HG02610 (cell line): ENCODE results near the gene FAM227B.
"Not testable (repeated sequence)": the region's sequence is repeated elsewhere in the genome, so short reads cannot be mapped to it uniquely, and the experiment has no call there.

Experiments
- ATAC-seq: cut with Tn5 transposase; IDR thresholded peaks from one replicate; pipeline ENCODE4 v1.9.1; 2021; ENCODE audit warnings: mild to moderate bottlenecking, moderate library complexity; ENCODE audit not compliant: unreplicated experiment

FAM227B gene

DNA sequence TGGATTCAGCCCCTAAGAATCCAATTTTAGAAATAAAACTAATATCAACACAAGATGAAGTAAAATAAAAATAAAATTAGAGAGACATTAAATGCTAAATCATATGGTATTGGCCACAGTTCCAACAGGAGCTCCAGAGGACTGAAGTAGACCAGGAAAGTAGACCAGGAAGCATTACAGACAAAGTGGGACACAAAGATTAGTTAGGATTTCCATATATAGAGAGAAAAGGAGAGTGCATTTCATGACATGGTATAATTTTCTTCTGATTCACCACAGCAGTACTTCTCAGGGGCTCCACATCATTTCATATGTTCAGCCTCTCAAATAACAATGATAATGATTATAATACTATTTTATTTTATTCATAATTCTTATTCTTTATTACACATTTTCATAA, 179.3 kb downstream of the FAM227B start:
- ATAC-seq = no peak

DNA sequence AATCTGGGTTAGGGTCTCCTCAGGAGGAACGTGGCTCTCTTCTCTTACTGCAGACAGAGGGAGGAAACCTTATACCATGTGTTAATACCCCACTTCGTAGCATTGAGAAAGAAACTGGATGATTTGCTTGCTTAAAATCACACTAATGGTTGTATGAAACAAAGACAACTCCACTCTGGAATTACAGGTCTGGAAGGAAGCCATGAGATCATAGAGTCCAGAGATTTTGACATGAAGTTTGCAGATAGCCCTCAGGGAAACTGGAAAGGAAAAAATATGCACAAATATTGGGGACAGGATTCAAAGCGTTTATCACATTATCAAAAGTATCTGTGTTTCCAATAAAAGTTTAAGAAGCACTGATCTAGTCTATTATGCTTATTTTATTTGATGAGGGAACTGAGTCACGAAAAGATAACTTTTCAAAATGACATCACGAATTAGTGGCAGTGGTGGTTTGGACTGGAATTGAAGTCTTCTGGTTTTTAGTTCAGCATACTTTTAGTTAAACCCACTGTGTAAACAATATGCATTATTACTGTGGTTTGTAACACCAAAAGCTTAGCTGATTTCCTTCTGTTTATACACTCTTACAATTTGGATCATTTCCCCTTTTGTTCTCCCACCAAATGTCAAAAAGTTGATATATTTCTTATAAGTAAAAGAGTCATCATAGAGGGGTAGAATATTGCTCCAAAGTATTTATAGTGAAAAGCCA, 180.8 kb downstream of the FAM227B start:
- no peak for ATAC-seq

DNA sequence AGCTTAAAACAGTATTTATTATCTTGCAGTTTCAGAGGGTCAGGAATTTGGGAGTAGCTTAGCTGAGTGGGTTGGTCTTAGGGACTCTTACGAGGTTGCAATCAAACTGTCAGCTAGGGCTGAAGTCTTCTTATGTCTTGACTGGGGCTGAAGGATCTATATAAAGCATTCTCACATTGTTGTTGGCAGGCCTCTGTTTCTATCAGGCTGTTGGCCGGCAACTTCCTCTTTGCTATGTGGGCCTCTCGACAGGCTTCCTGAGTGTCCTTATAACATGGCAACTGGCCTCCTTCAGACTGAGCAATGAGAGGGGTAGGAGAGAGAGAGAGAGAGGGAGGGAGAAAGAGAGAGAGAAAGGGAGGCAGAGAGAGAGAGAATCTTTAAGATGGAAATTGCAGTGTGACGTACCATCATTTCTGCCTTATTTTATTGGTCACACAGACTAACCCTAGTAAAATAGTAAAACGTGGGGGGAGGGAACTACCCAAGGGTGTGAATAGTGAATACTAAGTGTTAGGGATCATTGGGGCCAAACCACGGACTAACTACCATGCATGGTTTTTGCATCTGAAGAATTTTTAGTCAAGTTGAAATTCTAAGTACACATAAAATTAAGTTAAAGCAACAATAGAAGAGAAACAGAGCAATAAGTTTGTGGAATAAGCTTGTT, 181.5 kb downstream of the FAM227B start:
- ATAC-seq = peak; percentile 81

DNA sequence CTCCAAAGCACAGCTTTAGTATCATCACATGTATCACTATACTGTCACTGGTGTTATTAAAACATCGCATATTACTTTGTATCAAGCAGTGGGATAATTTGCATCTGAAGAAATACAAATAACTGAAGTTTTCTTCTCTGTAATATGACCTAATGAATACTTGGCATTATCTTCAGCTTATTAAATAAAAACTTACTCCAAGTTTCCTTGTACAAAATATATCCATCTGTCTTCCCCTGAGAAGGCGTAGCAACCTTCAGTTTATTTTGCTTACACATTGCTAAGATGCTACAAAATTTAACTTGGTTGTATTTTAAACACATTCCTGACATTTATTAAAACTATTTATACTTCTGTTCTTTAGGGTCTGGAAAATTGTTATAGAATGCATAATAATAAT, 183.9 kb downstream of the FAM227B start:
- no peak for ATAC-seq

DNA sequence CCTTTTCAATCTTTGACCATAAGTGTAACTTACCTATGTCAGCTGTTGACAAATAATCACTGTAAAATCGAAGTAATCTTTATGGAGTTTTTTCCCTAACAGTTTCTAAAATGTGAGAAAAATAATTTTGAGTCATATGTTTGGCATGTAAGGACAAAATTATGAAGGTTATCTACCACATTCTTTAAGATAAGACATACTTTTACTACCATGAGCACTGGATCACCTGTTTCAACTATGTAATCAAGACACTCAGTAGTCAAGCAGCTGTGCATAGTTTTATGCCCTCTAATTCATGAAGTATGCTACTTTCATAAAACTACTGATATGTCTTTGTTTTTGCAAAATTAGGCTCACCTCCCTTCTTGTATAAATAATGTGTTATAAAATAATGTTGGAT, 185.4 kb downstream of the FAM227B start:
- no peak for ATAC-seq

DNA sequence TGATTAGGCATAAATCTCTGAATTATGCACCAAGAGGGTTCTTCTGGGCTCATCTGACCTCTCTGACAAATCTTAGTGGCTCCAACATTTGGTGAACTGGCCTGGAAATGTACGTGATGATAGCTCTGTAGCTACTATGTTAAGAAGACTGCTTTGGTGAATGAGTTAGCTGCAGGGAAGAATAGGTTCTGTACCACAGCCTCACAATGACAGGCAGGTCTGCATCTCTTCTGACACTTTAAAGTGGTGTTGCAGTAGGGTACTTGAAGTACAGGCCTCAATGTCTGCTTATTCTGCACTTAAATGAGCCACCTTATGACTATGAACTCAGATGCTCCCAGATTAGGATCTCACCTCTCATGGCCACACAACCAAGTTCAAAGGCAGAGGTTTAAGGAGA, 190.6 kb downstream of the FAM227B start:
- no peak for ATAC-seq

DNA sequence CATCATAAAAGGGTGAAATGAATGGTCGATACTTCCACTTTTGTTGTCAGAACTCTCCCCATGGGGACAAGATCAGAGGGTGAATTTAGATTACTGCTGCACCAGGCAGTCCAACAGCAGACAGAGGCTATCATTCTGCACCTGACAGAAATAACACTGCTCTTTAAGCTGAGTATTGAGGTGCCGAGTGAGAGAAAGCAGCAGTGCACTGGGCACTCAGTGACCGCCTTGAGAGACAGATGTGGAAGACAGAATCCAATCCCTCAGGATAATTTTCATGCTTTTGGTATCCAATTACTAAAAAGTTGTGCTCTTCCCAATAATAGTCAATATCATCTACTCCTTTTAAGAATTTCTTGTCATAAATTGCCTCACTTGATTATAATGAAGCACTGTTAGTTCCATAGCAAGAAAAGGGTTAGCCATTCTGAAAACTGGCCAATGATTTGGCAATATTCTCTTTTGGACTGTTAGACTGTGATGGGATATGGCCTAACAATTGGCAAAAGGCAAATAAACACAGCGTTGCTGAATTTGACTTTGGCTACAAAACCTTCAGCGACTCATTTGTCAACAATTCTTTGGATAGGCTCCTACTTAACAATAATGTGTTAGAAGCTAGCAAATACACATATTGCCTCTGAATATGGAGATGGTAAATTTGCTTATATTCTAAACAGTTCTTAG, 192.1 kb downstream of the FAM227B start:
- no peak for ATAC-seq

DNA sequence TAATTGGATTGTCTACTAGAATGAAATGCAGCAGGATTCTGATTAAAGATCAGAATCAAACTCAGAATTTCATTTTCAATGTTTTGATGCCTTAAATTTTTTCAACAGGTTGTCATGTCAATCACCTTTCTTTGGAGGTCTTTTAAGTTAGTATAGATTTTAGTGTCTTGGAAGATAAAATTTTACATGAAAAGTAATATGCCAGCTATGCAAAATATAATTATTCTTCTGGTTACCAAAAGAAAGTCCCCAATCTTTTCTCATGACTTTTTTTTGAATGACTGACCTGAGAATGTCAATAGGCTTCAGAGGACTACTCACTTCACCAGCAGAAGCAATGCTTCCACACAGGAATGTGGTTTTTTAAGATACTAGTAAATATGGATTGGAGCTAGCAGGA, 193.2 kb downstream of the FAM227B start:
- no peak for ATAC-seq

DNA sequence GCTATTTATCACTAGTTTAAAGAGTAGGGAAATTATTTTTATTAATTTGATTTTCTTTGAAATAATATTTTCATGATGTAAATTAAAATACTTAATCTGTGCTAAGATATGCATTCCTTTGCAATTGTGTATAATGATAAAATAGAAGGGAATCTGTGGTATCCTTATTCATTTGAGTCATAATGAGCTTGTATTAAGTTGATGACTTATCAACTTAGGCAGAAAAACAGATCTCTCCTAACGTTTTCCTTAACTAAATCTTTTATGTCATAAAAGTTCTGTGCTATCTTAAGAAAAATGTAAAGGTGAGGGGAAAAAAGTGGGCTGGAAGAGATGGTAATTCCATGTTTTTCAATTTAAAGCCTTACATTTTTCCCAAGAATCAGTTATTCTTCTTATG, 195.7 kb downstream of the FAM227B start:
- no peak for ATAC-seq

DNA sequence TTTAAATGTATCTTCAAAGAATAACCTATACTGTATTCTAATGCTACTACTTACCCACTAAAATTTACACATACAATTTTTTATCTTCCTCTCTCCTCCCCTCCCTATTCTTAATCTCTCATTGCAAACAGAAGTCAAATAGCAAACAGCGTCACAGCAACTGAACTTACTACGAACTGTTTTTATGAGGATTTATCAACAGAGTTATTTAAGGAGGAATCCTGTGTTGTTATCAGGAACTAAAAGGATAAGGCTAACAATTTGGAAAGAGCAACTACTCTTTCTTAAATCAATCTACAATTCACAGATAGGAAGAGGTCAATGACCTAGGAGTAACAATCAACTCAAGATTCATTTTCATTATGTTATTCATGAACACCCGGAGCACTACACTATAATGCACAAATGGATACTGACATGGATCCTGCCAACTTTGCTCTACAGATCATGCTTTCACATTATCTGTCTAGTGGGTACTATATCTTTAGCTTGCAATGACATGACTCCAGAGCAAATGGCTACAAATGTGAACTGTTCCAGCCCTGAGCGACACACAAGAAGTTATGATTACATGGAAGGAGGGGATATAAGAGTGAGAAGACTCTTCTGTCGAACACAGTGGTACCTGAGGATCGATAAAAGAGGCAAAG, 196.6 kb downstream of the FAM227B start:
- ATAC-seq = no peak

DNA sequence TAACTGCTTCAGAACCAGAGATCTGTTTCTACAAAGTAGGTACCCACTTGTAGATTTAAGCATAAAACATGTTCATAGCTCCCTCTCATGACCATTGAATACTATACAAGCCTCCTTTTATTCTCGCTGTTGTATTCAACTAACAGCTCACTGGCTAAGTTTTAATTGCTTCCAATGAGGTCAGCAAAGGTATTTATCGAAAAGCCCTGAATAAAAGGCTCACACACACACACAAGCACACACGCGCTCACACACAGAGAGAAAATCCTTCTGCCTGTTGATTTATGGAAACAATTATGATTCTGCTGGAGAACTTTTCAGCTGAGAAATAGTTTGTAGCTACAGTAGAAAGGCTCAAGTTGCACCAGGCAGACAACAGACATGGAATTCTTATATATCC, 197.6 kb downstream of the FAM227B start, which contains the start of gene FGF7:
Gene FGF7, plus strand, starts transcription at position 222 of the 400 bp plus-strand sequence. CDS start 1,056 bp downstream, outside the sequence.
- ATAC-seq = no peak

DNA sequence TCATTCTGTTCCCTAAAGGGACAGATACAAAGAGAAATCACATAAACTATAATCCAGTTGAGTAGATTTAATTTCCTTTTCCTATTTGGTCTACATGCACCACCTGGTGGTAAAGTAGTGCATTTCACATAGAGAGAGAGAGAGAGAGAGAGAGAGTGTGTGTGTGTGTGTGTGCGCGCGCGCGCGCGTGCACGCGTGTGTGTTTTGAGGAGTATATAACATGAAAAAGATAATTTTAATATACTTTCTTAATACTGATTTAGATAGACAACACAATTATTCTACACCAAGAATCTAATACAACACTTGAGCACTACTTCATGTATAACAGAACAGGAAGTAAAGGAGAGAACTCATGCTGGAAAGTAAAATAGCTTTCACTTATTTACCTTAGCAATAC, 198.6 kb downstream of the FAM227B start:
- peak; percentile 55 for ATAC-seq

DNA sequence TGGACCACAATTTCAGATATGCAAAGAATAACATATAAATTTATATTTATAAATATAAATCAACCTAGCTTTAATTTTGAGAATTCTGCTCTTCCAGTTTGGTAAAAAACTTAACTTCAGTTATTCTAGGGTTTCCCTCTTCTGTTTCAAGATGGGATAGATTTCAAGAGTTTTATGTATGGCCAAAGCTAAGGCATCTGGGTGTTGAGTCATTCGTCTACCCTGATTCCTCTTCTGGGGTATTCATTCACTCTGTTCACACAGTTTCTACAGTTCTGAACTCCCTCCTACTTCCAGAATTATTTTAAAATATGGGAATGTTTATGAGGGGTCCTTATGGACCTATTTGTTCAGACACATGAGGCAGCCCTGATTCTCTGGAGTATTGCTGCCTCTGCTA, 201.8 kb downstream of the FAM227B start:
- ATAC-seq = no peak

DNA sequence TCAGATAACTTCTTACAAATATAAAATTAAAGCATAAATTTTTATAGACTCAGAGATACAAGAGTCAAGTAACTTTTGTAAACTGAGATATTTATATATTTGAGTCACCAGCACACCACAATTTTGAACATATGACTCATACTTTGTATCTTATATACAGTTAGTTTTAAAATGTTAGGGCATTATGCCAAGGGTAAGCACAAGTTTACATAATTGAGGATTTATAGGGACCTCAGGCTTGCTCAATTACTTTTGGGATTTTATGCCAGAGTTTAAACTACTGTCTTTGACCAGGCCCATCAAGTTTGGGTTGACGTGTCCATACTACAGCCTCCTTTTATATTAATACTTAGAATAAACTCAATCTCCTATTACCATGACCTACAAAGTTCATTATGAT, 205.0 kb downstream of the FAM227B start:
- ATAC-seq = no peak

DNA sequence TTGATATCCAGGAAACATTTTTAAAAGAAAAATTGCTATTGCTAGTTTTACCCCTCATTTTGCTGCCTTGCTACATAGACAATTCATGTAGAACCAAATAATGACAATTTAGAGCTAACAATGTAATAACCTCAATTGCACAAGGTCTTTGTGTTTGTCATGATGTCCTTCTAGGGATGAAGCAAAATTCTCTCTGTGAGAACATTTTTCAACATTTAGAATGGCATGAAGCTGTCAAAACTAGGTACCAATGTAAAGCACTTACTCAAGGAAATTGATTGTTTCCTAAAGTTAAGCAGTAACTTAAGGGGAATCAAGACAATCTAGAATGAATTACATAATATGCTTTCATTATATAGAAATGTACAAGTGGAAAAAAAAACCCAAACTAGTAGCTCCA, 205.5 kb downstream of the FAM227B start:
- no peak for ATAC-seq

DNA sequence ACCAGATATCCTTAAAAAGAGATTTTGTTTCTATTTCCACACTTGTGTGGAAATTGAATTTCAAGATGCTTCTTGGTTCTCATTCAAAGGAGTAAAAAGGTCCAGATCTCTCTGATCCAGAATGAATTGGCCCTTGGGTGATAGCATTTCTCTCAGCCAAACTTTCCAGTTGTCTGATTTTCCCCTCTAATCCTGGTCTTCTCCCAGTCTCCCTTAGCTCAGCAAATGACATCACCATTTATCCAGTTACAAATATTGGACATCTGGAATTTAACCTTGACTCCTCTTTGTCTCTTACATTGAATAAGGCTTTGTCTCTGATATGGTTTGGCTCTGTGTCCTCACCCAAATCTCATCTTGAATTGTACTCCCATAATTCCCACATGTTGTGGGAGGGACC, 207.8 kb downstream of the FAM227B start:
- ATAC-seq = no peak

DNA sequence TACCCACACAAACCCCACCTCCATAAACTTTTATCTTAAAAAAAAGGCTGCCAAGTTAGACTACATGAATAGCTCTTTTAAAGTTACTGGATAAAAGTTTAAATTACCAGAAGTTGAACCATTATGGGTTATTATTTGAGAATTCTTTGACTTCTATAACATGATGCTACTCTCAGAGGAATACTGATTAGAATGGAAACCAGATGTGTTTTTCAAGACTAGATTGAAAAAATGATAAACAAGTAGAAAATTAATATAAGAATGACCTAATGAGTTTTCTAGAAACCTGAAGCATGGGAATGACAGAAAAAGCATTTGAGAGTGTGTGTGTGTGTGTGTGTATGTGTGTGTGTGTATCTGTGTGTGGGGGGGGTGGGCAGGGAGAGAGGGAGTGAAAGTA, 210.0 kb downstream of the FAM227B start:
- ATAC-seq = no peak

DNA sequence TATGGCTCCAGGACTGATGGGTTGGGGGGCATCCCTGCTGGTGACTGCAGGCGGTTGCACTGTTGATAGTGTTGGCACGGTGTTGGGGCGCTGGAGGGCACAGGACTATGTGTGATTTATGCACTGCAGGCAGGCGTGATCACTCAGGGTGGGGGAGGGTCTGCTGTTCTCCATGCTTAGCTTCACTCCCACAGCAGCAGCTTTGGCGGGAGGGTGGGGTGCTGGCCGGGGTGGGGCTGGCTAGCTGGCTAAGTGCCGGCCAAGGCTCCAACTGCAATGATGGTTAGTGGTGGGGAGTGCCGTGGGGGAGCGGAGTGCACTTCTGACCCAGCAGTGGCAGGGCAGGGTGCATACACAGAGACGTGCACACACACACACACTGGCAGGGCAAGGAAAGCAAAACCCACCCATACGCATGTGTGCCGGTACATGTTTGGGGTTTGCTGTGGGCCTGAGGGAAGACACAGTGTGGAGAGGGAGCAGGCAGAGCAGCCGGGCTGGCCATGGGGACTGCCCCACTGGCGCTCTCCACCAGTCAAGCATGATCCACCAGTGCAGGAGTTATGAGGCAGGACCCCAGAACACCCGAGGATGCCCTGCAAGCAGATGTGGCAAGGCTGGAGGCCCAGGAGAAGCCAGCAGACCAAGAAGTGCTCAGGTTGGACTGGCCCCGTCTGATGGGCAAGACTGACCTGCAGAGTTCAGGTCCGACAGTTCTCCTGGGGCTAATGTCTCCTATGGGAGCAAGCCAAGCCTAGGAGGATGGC, 214.1 kb downstream of the FAM227B start:
- ATAC-seq = no peak

DNA sequence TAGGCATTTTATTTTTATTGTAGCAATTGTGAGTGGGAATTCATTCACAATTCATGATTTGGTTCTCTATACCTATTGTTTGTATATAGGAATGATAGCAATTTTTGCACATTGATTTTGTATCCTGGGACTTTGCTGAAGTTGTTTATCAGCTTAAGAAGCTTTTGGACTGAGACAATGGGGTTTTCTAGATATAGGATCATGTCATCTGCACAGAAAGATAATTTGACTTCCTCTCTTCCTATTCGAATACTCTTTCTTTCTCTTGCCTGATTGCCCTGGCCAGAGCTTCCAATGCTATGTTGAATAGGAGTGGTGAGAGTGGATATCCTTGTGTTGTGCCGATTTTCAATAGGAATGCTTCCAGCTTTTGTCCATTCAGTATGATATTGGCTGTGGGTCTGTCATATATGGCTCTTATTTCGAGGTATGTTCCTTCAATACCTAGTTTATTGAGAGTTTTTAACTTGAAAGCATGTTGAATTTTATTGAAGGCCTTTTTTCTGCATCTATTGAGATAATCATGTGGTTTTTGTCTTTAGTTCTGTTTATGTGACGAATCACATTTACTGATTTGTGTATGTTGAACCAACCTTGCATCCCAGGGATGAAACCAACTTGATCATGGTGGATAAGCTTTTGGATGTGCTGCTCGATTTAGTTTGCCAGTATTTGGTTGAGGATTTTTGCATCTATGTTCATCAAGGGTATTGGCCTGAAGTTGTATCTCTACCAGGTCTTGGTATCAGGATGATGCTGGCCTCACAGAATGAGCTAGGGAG, 217.9 kb downstream of the FAM227B start:
- ATAC-seq = not testable (repeated sequence)

DNA sequence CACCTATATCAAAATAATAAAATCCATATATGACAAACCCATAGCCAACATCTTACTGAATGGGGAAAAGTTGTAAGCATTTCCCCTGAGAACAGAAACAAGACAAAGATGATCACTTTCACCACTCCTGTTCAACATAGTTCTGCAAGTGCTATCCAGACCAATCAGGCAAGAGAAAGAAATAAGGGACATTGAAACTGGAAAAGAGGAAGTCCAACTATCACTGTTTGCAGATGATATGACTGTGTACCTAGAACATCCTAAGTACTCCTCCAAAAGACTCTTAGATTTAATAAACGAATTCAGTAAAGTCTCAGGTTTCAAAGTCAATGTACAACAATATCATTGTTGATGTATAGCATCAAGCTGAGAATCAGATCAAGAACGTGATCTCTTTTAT, 233.1 kb downstream of the FAM227B start:
- ATAC-seq = no peak
